Esophagus muscularis mucosa (tissue), 4 donors: ENCODE results near the gene PRKCE. TPM values are rescaled to one million over a fixed set of nuclear protein-coding genes. Genes with fewer than 3 reads are reported as not detected.

Experiments used
- DNase-seq: peaks from one replicate; pipeline ENCODE4 v3.0.0-alpha.2; 2017; ENCODE audit errors: extremely low spot score
- H3K27ac ChIP-seq, 4 donors: fragments of 200-600 bp; sonication (generic); replicated peaks in 1 of 4; 1 replicate in 3 of 4; 2 replicates in 1 of 4; pipeline ENCODE4 v1.5.1; 2016 to 2019; ENCODE audit warnings: mild to moderate bottlenecking in 1 of 4
- H3K27me3 ChIP-seq, 4 donors: fragments of 200-600 bp; sonication (generic); one replicate each; pipeline versions ENCODE4 v1.5.1 to v1.6.0; 2016 to 2019
- H3K36me3 ChIP-seq, 4 donors: fragments of 200-600 bp; sonication (generic); one replicate each; pipeline ENCODE4 v1.5.1; 2016 to 2019
- H3K4me1 ChIP-seq, 4 donors: fragments of 200-600 bp; sonication (generic); one replicate each; pipeline ENCODE4 v1.5.1; 2016 to 2019
- H3K4me3 ChIP-seq, 4 donors: fragments of 200-600 bp; sonication (generic); 1 replicate in 2 of 4; 2 replicates in 2 of 4; pipeline ENCODE4 v1.5.1; 2016 to 2019; ENCODE audit warnings: mild to moderate bottlenecking in 4 of 4, moderate library complexity in 1 of 4
- H3K9me3 ChIP-seq, 4 donors: fragments of 200-600 bp; sonication (generic); 1 replicate in 3 of 4; 2 replicates in 1 of 4; pipeline ENCODE4 v1.5.1; 2016 to 2019
- CTCF ChIP-seq, 3 experiments: fragments of 200-600 bp in 2 of 3; fragments of 450-650 bp in 1 of 3; sonication (generic) in 2 of 3; IDR thresholded peaks; one replicate each; pipeline ENCODE4 v1.5.1; 2017 to 2019; ENCODE audit warnings: antibody characterized with exemption in 3 of 3, mild to moderate bottlenecking in 2 of 3, moderate library complexity in 1 of 3
- EP300 ChIP-seq: sonication (generic); formaldehyde crosslinking; IDR thresholded peaks from one replicate; pipeline ENCODE4 v1.6.1; 2017; ENCODE audit warnings: antibody characterized with exemption
- POLR2A ChIP-seq: fragments of 450-650 bp; IDR thresholded peaks from one replicate; pipeline ENCODE4 v1.6.1; 2017; ENCODE audit warnings: antibody characterized with exemption, moderate library complexity, mild to moderate bottlenecking, low read depth
- POLR2AphosphoS5 ChIP-seq, 2 donors: sonication (generic); formaldehyde crosslinking; IDR thresholded peaks; one replicate each; pipeline ENCODE4 v1.6.1; 2017; ENCODE audit warnings: antibody characterized with exemption in 2 of 2
- WGBS: methylation state at CpG from one replicate; pipeline ENCODE4 v1.1.5; 2018; 5-methylcytosine and 5-hydroxymethylcytosine counted together
- intact Hi-C: fragments of 100-400 bp; cut with DNase I; formaldehyde crosslinking; loops from one replicate; pipeline ENCODE4 v1.15.1; 2023
- total RNA-seq, 4 donors: library from RNA; depleted of rRNA; stranded (reverse); fragments of >200 nt; gene quantifications; one replicate each; pipeline versions ENCODE4 v1.1.0 to v1.2.1, GENCODE V29; 2016

Gene PRKCE
- total RNA-seq, 4 donors from 2014 or later = 11.6 to 21.1 (median 13.0) TPM

- H3K27me3 ChIP-seq = no peaks in the 10 kb centered on the region
Observed at GRCh38 chr2:46032161-46032813, 380.8 kb downstream of the PRKCE start.

GRCh38 chr2:46032996-46033395 lies 381.5 kb downstream of the PRKCE start:
- H3K4me3 ChIP-seq = no peak overlapping the region
- 95% methylated on average over 5 of the region's 5 CpGs for WGBS
- no peak for DNase-seq

More at GRCh38 chr2:46032161-46032813, 380.8 kb downstream of the PRKCE start:
- H3K27ac ChIP-seq = peak overlapping the region in 1 of 4 donors; percentile 6
- intact Hi-C loops = no loop called here
- no peak for TF ChIP-seq CTCF (IDR thresholded peaks at IDR 0.05)
- TF ChIP-seq POLR2AphosphoS5 (IDR thresholded peaks at IDR 0.05) = no peak
- no peak for TF ChIP-seq EP300
- TF ChIP-seq POLR2A = no peak
- H3K36me3 ChIP-seq = peaks cover 0 to 4% (median 0%) of the 10 kb centered on the region in 4 donors
- DNase-seq = no peak
- H3K4me1 ChIP-seq = peaks cover 14 to 36% (median 29%) of the 10 kb centered on the region in 4 donors
- 64% methylated on average over 8 of the region's 8 CpGs for WGBS
- no peak overlapping the region for H3K4me3 ChIP-seq
- no peaks in the 10 kb centered on the region for H3K9me3 ChIP-seq

GRCh38 chr2:46034535-46034934 lies 383.1 kb downstream of the PRKCE start:
- DNase-seq = no peak
- Histone ChIP-seq H3K27ac (no peak overlapping the region), H3K27me3 (no peaks in the 10 kb centered on the region), H3K9me3 (no peaks in the 10 kb centered on the region), H3K4me1 (peaks cover 16 to 40% (median 25%) of the 10 kb centered on the region in 4 donors), H3K4me3 (no peak overlapping the region), H3K36me3 (no peaks in the 10 kb centered on the region)
- 94% methylated on average over 5 of the region's 5 CpGs for WGBS
- no peak for TF ChIP-seq POLR2A
- intact Hi-C loops = no loop called here

More at GRCh38 chr2:46032996-46033395, 381.5 kb downstream of the PRKCE start:
- H3K9me3 ChIP-seq = no peaks in the 10 kb centered on the region
- H3K4me1 ChIP-seq = peaks cover 14 to 43% (median 29%) of the 10 kb centered on the region in 4 donors
- H3K27ac ChIP-seq = no peak overlapping the region
- intact Hi-C loops = no loop called here
- TF ChIP-seq POLR2A (no peak), POLR2AphosphoS5 (IDR thresholded peaks at IDR 0.05) (no peak), EP300 (no peak), CTCF (IDR thresholded peaks at IDR 0.05) (no peak)
- H3K36me3 ChIP-seq = no peaks in the 10 kb centered on the region
- no peaks in the 10 kb centered on the region for H3K27me3 ChIP-seq

GRCh38 chr2:46036929-46037328 lies 385.5 kb downstream of the PRKCE start:
- DNase-seq = no peak
- 82% methylated on average over 7 of the region's 7 CpGs for WGBS

More at GRCh38 chr2:46036929-46037328, 385.5 kb downstream of the PRKCE start:
- Histone ChIP-seq H3K4me1 (peaks cover 5 to 31% (median 9%) of the 10 kb centered on the region in 4 donors), H3K4me3 (no peak overlapping the region), H3K27ac (no peak overlapping the region), H3K36me3 (no peaks in the 10 kb centered on the region), H3K9me3 (no peaks in the 10 kb centered on the region), H3K27me3 (no peaks in the 10 kb centered on the region)
- no peak for TF ChIP-seq POLR2A
- no peak for TF ChIP-seq EP300
- TF ChIP-seq CTCF (IDR thresholded peaks at IDR 0.05) = no peak
- intact Hi-C loops = no loop called here
